HG03045 (cell line): ENCODE results near the gene OCLN.
"Not testable (repeated sequence)": the region's sequence is repeated elsewhere in the genome, so short reads cannot be mapped to it uniquely, and the experiment has no call there.

ENCODE experiments used
- ATAC-seq: cut with Tn5 transposase; IDR thresholded peaks from one replicate; pipeline ENCODE4 v1.9.1; 2021; ENCODE audit warnings: mild to moderate bottlenecking, moderate library complexity; ENCODE audit not compliant: unreplicated experiment

Gene OCLN

DNA sequence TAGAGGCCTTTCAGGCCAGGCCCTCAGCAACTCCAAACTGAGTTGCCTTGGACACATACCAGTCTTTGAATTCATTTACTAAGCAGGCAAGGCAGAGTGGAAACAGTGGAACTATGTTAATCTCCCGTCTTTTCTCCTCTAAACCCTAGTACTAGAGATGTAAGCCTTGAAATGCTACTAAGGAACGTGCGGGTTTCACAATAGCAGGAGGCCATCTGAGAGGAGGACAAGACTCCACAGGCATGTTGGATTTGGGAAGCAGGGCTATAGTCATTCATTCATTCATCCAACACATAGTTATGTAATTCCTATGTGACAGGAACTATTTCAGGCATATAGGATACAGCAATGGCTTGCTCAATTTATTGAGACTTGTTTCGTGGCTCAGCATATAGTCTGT is 3.3 kb upstream of the OCLN start:
- ATAC-seq = no peak

DNA sequence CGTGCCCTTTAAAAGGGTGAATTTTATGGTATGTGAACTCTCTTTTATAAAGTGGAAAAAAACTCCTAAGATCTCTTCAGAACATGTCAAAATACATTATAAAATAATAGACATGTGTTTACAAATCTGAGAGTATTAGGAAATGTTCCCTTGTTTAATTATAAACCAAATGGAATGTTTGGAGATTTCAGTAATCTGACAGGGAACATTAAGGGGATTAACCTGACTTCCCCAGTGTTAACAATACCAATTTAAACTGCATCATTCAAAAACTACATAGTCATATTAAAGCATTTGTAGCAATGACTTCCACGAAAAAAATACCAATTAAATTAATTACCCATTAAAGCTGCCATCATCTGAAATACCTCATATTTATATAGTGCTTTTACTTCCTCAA is 1.6 kb upstream of the OCLN start:
- no peak for ATAC-seq

DNA sequence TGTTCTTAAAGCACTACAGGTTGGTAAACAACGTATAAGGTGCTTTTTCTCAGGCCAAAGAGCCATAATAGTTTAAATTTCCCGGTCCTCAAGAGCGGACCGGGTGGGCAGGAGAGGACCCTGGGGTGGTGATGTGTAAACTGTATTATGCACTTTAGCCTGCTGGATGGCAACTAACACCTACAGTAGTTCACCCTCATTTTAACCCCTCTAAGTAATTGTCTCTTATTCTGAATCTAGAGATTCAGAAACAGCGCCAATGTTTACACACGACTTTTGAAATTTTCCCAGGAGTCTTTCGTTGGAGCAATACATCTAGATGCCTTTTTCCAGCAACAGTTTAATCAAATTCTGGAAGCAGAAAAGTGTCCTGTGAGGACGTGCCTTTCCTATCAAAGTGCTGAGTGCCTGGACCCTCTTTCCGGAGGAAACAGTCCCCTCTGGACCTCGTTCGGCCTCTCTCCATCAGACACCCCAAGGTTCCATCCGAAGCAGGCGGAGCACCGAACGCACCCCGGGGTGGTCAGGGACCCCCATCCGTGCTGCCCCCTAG is 676 bp upstream of the OCLN start:
- no peak for ATAC-seq

DNA sequence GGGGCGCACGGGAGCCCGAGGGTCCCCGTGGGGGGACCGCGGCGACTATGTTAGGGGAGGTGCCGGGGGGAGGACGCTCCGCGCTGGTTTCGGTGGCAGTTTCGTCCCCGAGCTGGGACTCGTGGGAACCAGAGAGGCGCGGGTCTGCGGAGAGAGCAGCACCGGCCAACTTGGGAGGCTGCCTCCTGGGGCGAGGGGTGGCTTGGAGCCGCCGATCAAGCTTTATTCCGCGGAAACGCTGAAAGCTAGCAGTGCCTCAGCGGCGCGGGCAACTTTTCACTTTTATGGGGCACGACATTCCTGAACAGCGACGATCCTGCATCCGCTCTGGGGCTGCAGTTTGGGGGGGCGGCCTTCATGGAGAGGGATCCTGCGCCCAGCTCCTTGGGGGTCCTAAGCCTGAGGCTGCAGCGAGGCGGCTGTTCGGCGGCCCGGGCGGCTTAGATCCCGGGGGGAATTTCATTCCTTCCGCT is 369 bp downstream of the OCLN start:
- no peak for ATAC-seq

DNA sequence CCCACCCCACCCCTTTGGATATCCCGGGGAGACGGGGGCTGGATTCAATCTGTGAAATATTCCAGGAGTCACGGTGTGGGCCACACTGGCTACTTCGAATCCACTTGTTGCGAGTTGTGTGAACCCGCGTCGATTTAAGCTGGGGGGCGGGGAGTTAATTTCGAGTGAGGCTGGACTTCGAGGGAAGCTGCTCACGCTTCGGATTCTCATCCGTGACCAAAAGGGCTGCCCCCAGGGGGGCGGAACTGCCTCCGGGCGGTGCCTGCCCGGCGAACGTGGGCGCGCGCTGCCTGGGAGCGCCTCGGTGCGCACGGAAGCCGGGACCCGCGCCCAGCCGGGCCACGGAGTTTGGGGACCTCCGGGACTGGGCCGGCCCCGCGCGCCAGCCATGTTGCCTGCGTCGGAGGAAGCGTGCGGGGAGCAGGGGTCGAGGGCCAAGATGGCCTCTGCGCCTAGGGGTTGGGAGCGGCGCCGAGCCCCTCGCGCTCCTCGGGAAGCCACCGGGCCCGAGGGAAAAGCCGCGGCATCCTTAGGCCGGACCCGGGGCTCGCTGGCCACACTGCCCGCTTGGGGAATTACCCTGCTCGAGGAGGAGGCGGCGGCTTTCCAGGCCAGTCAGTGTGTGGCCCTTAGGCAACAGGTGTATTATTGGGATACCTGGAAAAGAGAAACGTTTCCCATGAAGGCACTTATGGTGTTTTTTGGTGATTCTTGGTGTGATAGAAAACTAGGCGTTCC is 975 bp downstream of the OCLN start:
- no peak for ATAC-seq

DNA sequence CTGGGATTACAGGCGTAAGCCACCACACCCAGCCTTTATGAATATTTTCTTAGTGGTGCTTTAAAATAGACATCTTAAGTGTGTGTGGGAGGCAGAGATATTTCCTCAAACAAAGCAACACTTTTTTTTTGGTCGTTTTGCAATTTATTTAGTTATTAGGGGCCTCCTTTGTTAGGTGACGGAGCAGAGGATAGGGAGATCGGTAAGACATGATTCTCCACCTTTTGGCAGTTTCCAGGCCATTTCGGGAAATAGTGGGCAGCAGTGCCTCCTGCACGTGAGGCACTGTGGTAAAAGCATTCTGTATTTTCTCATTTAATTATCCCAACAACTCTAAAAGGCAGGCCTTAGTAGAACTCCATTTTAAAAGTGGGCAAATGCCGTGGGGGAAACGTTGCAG is 1.9 kb downstream of the OCLN start:
- ATAC-seq = no peak

DNA sequence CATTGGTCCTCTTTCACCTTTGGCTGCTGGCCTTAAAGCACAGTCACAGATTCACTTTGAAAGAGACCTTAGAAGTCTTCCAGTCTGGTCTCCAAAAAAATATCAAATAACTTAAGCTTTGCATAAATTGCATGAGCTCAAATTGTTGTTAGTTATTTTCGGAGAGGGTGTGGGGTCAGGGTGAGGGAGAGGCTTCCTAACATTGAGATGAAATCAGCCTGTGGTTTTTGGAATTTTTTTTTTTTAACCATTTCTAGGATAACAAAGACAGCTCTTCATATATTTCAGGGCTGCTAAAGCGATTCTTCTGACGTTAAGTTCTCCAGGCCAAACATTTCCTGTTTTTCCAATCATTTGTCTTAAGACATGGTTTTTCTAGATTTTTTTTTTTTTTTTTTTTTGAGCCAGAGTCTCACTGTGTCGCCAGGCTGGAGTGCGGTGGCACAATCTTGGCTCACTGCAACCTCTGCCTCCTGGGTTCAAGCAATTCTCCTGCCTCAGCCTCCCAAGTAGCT is 4.5 kb downstream of the OCLN start:
- no peak for ATAC-seq

DNA sequence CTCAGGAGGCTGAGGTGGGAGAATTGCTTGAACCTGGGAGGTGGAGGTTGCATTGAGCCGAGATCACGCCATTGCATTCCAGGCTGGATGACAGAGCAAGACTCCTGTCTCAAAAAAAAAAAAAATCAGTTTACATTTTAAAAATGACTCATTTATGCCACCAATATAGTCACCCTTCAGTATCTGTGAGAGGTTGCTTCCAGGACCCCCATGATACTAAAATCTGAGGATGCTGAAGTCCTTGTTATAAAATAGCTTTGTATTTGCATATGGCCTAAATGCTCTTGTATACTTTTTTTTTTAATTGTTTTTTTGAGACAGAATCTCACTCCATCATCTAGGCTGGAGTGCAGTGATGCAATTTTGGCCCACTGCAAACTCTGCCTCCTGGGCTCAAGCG is 5.8 kb downstream of the OCLN start:
- no peak for ATAC-seq

DNA sequence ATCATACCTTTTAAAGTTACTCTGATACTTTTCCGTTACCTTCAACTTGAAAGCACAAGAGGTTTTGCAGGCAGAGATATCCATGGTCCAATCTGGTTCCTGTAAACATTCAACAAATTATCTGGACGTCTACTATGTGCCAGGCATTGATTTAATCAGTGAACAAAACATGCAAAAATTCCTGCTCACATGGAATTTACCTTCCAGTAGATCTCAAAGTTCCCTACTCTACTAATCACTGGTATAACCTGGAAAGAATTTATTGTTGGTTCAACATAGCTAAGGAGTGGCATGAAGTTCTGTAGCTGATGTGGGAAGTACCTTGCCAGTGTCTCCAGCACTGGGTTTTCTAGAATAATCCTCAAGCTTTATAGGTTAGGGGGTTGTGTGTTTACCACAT is 9.8 kb downstream of the OCLN start:
- no peak for ATAC-seq

DNA sequence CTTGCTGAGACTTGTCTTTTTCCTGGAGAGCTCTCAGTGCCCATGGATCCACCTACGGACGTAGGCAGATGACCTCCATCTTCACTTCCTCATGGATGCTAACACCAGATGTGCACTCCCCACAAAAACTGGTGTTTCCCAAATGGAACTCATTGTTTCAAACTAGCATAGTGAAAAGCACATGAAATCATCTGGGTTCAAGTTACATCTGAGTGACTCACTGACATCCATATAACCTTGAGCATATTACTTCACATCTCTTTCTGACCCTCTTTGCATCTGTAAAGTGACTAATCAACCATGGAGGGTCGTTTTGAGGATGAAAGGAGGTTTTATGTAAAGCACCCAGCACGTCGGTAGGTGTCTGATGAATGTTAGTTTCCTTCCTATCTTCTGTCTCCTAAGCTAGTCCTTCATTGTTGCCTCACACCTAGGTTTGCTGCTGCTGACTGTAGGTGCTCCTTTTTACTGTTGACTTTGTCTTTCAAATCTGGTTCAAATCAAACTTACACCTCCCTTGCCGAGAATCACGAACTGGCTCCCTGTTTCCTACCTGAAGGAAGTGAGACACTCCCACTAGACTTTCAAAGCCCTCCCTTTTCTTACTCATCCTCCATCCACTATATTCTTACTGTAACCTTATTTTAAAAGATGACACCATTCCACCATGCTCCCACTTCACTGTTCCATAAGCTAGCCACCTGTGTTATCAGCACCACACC is 10.3 kb downstream of the OCLN start:
- no peak for ATAC-seq

DNA sequence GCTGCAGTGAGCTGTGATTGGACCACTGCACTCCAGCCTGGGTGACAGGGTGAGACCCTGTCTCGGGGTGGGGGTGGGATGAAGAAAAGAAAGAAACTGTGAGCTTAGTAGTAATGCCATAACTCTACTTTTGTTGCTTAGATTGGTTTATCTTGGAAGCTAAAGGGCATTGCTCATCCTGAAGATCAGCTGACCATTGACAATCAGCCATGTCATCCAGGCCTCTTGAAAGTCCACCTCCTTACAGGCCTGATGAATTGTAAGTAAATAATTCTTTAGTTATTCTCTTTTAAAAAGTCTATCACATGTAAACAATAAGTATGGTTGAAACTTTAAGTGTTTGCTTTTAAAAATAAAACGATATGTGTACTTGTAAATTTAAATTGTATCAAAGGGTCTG is 11.4 kb downstream of the OCLN start:
- no peak for ATAC-seq

DNA sequence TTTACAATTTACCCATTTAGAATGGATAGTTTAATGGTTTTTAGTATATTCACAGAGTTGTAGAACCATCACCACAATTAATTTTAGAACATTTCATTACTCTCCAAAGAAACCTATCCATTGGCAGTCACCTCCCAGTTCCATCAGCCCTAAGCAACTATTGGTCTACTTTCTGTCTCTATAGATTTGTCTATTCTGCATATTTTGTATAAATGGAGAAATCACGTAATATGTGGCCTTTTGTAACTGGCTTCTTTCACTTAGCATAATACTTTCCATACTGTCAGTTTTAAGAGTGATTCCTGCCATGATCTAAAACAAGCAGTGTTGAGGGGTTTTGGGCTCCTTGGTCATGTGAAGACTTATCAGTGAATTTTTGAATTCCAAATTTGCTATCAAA is 12.7 kb downstream of the OCLN start:
- ATAC-seq = no peak

DNA sequence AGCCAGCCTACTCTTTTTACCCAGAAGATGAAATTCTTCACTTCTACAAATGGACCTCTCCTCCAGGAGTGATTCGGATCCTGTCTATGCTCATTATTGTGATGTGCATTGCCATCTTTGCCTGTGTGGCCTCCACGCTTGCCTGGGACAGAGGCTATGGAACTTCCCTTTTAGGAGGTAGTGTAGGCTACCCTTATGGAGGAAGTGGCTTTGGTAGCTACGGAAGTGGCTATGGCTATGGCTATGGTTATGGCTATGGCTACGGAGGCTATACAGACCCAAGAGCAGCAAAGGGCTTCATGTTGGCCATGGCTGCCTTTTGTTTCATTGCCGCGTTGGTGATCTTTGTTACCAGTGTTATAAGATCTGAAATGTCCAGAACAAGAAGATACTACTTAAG is 16.6 kb downstream of the OCLN start:
- no peak for ATAC-seq

DNA sequence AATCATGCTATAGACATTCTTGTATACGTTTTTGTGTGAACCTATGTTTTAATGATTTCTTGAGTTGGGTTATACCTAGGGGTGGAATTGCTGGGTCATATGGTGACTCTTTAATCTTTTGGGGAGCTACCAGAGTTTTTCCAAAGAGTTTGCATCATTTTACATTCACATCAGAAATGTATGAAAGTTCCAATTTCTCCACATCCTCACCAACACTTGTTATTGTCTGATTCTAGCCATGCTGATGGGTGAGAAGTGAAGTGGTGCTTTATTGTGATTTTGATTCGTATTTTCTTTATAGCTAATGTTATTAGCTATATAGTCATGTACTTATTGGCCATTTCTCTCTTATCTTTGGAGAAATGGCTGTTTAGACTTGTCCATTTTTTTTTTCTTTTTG is 18.1 kb downstream of the OCLN start:
- ATAC-seq = no peak

DNA sequence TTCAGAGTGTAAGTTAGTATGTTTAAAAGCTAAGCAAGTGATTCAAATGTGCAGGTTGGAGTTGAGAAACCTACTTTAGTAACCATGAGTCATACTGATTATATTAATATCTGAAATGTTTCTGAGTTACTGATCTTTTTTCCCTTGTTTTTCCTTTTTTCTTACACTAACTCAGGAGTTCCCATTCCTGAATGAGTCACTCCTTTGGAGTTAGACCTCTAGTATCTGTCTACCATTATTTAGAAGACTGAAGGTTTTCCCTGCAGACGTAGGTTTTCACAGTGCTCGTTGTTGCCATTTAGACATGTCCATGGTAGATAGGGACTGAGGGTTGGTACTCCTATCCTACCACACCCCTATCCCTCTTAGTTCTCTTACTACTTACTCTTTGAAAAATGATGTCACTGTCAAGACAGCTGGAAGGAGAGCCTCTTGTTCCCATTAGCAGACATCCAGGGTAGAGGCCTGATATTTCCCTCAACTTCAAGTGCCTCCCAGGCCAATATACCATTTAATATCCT is 20.2 kb downstream of the OCLN start:
- no peak for ATAC-seq

DNA sequence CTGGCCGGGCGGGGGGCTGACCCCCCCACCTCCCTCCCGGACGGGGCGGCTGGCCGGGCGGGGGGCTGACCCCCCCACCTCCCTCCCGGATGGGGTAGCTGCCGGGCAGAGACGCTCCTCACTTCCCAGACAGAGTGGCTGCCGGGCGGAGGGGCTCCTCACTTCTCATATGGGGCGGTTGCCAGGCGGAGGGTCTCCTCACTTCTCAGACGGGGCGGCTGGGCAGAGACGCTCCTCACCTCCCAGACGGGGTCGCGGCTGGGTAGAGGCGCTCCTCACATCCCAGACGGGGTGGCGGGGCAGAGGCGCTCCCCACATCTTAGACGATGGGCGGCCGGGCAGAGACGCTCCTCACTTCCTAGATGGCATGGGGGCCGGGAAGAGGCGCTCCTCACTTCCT is 23.0 kb downstream of the OCLN start:
- not testable (repeated sequence) for ATAC-seq

DNA sequence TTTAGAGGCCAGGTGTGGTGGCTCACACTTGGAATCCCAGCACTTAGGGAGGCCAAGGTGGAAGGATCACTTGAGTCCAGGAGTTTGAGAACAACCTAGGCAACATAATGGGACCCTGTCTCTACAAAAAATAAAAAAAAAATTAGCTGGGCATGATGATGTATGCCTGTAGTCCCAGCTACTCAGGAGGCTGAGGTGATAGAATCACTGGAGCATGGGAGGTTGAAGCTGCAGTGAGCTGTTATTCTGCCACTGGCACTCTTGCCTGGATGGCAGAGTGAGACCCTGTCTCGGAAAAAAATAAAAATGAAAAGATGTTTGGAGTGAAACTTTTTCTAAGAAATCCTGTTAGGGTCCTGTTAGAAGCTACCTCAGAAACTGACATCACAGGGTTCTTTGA is 24.2 kb downstream of the OCLN start:
- ATAC-seq = no peak

DNA sequence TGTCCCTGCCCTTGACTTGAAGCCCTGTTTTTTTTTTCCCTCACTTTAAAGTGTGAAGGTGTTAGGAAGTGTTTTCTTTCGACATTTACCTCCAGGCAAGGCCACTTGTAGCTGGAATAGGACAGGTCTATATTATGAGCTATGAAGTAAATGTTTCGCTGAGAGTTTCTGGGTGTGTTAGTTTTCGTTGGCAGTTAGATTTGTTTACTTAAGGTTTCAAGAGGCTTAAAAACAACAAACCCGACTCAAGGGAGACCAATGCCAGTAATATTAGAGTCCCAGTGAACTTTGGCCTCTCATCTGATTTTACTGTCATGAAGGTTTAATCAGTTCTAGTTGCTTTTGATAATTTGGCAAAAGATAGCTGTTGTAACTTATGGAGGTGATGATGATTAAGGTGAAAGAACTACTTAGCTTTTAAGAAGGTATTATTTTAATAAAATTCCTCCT is 25.2 kb downstream of the OCLN start:
- no peak for ATAC-seq

DNA sequence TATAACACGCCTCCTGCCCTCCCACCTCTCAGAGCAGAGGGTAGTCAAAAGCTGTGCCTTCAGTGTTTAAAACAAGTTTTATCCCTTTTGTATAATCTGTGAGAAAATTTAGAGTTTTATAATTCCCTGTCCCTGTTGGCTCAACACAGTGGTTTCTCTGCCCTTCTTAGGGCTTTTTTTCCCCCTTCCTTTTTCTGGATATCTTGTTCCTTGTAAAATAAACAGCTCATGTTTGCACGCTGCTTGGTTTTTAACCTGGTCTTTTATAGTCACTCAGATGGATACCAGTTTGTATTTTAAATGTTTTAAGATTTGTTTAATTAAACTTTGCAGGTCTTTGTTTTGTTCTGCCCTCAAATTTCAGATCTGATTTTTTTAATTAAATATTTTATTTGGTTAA is 26.7 kb downstream of the OCLN start:
- ATAC-seq = no peak

DNA sequence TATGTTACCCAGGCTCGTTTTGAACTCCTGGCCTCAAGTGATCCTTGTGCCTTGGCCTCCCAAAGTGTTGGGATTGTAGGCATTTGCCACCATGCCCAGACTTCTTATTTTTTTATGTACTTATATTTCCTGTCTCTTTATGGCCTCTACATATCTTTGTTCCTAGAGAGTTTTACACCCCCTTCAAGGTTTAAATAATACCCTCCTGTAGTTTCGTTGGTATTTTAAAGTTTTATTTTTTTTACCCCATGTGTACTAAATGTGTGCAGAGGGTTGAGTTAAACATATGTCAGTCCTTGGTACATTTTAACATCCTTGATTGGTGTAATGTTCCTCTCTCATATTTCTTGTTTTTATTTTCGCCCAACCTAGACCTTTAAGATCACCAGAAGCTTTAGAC is 29.4 kb downstream of the OCLN start:
- no peak for ATAC-seq

DNA sequence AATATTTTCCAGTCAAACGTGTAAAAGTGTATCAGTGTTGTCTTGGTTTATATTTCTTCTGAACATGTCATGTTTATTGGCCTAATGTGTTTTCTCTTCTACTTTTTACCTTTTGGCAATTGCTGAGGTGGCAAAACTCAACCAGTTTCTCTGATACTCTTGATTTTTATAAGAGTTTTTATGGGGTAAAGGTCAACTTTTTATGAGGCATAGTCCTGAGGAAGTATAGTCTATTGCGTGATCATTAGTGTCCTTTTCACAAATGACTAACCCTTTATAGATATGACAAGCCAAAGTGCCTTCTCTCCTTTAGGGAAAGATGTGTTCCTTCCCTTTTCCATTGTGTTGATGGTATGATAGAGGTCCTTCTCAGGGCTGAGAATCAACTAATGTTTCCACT is 32.9 kb downstream of the OCLN start:
- no peak for ATAC-seq

DNA sequence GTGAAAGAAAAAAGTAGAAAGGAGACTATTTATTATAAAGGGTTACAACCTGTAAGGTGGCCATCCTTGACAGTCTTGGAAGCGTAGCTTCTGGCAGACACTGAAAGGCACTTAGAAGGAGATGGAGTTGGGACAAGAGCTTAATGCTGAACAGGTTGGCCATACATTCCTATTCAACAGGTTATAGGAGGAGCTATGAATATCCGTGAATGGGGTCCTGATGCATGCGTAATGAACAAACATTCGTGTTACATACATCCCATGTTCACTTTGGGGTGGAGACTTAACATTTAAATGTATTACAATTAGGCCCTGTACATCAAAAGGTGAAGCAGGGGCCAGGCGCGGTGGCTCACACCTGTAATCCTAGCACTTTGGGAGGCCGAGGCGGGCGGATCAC is 34.1 kb downstream of the OCLN start:
- no peak for ATAC-seq
